Measurements from ENCODE around the gene CFAP73.

Gene CFAP73

GRCh38 chr12:113167868-113168267 is 18.3 kb downstream of the CFAP73 start:
- no peak for FAIRE-seq

- FAIRE-seq: no peak
Observed at GRCh38 chr12:113169697-113170096, 20.2 kb downstream of the CFAP73 start.

- FAIRE-seq: no peak
Observed at GRCh38 chr12:113170457-113170856, 20.9 kb downstream of the CFAP73 start.

DNA sequence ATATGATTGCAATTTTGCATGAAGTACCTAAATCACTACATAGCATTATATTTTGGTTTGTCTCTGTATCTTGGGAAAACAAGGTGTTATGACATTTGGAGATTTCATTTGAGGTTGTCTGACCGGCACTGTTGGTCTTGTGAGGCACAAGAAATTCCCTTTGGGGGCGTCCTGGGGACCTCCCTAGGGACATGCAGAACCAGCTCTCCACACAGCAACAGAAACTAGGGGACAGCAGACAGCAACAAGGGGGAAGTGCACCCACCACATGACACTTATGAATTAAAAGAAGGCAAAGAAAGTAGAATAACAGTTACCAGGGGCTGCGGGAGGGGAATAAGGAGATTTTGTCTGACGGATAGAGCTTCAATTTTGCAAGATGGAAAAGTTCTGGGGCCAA is 21.4 kb downstream of the CFAP73 start:
- no peak for FAIRE-seq

DNA sequence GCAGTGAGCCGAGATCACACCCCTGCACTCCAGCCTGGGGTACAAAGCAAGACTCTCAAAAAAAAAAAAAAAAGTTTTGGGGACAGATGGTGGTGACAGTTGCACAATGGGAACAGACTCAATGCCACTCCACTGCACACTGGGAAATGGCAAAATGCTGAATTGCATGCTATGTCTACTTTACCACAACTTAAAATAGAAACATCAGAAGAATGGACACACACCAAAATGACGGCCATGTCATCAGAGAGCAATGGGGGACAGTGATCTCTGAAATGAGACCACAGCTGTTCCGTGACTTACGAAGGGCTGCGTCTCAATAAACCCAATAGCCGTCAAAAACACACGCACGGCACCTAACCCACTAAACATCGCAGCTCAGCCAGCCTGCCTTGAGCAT is 22.0 kb downstream of the CFAP73 start:
- FAIRE-seq: no peak

- FAIRE-seq: no peak
Observed at GRCh38 chr12:113172185-113172584, 22.7 kb downstream of the CFAP73 start.

GRCh38 chr12:113173081-113173698 is 23.7 kb downstream of the CFAP73 start:
- no peak for FAIRE-seq

- no peak for FAIRE-seq
Observed at GRCh38 chr12:113174461-113175384, 25.2 kb downstream of the CFAP73 start.

DNA sequence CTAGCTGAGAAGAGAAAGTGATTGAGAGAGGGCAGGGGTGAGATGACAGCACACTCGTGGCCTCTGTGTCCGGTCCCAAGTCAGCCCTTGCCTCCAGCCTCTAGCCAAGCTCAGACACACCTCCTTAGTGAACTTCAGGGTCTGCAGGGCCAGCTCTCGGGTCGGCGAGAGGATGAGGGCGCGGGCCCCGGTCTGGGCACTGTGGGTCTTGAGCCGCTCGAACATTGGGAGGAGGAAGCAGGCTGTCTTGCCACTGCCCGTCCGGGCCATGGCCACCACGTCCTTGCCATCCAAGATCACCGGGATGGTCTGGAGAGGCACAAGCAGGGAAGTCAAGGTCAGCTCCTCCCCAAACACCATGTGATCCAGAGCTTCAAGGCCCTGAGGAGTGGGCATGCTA is 29.5 kb downstream of the CFAP73 start:
- FAIRE-seq: no peak

- FAIRE-seq: no peak
Observed at GRCh38 chr12:113180333-113180732, 30.8 kb downstream of the CFAP73 start.

- FAIRE-seq: no peak
Observed at GRCh38 chr12:113181975-113182374, 32.5 kb downstream of the CFAP73 start.

DNA sequence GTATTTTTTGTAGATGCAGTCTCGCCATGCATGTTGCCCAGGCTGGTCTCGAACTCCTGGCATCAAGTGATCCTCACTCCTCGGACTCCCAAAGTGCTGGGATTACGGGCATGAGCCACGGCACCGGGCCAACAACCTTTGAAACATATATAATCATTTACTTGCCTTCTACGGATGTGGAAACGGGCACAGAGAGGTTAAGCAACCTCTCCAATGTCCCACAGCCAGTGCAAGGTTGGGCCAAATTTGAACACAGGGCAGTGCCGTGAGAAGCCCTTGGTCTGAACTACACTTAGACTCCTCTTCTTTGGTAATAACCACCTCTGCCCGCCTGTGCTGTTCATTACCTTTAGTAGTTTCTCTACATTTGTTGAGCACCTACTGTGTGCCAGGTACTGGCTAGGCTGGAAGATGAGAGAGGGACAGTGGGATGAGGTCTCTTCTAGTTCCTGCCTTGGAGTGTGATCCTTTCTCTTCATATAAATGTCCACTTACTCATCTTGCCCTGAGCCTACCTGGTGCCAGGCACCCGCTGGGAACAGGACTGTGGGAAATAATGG is 33.6 kb downstream of the CFAP73 start:
- FAIRE-seq: no peak

- no peak for FAIRE-seq
Observed at GRCh38 chr12:113184098-113184899, 34.8 kb downstream of the CFAP73 start.

DNA sequence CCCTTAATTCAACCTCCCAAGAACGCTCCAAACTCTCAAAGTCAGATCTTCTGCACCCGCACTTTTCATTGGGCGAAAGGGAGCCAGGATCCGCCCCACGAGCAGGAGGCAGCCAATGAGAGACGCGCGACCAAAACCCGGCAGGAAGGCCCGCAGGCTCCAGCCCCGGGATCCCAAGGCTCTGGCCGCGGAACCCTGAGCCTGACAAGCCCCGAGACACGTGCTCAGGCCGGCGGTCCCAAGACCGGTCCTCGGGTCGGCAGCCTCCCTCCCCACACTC is 35.3 kb downstream of the CFAP73 start:
- FAIRE-seq: no peak

- no peak for FAIRE-seq
Observed at GRCh38 chr12:113185180-113186032, 35.9 kb downstream of the CFAP73 start, which contains the start of the genes DDX54 and RITA1. DDX54 (minus strand) TSS chr12:113185478; CDS start chr12:113185451, 27 bp downstream. RITA1 (plus strand) TSS chr12:113185721; CDS start chr12:113186747, 1,026 bp downstream.

DNA sequence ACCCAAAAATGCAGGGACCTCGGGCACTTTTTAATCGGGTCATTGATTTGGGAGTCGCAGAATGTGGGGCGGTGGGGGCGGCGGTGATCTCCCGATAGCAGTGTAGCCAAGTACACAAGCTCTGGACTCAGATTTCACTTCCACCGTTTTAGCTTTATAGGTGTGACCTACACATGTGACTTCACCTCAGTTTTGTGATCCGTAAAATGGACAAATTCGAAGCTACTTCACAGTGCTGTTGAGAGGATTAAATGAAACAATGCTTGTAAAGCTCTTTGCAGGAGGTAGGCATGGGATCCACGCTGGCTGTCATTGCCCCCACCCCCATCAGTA is 36.5 kb downstream of the CFAP73 start:
- FAIRE-seq: no peak

- no peak for FAIRE-seq
Observed at GRCh38 chr12:113186666-113187325, 37.3 kb downstream of the CFAP73 start.

GRCh38 chr12:113189361-113189760 is 39.8 kb downstream of the CFAP73 start:
- FAIRE-seq: no peak

GRCh38 chr12:113190761-113191160 is 41.2 kb downstream of the CFAP73 start:
- no peak for FAIRE-seq

GRCh38 chr12:113191227-113191626 is 41.7 kb downstream of the CFAP73 start:
- no peak for FAIRE-seq

- FAIRE-seq: no peak
Observed at GRCh38 chr12:113194971-113195391, 45.5 kb downstream of the CFAP73 start.

- FAIRE-seq: no peak
Observed at GRCh38 chr12:113195598-113195997, 46.1 kb downstream of the CFAP73 start.
